Epithelial cell of esophagus (primary cell): Measurements from ENCODE around the gene KRTAP12-3.

Source experiments
- DNase-seq: peaks from one replicate; pipeline ENCODE4 v3.0.0; 2010; ENCODE audit warnings: low read depth
- H3K4me3 ChIP-seq: 2 replicates; pipeline ENCODE4 v1.5.1; 2011; ENCODE audit warnings: mild to moderate bottlenecking, low read length, control low read depth
- CTCF ChIP-seq: IDR thresholded peaks from 2 replicates; pipeline ENCODE4 v1.5.1; 2011; ENCODE audit warnings: low read depth, mild to moderate bottlenecking, low read length, control low read depth, inconsistent platforms; ENCODE audit not compliant: insufficient read depth; ENCODE audit errors: missing control alignments

The KRTAP12-3 gene

GRCh38 chr21:44649521-44650100 lies 8.1 kb upstream of the KRTAP12-3 start:
- TF ChIP-seq CTCF = no peak
- DNase-seq = no peak
- H3K4me3 ChIP-seq = no peak overlapping the region

- H3K4me3 ChIP-seq = no peak overlapping the region
- no peak for DNase-seq
- TF ChIP-seq CTCF = no peak
These were observed 7.3 kb upstream of the KRTAP12-3 start for GRCh38 chr21:44650265-44650972.

- no peak overlapping the region for H3K4me3 ChIP-seq
- DNase-seq = no peak
- no peak for TF ChIP-seq CTCF
These were observed 6.6 kb upstream of the KRTAP12-3 start for GRCh38 chr21:44650973-44651675.

GRCh38 chr21:44653123-44653522 lies 4.6 kb upstream of the KRTAP12-3 start:
- TF ChIP-seq CTCF = no peak
- no peak overlapping the region for H3K4me3 ChIP-seq
- DNase-seq = no peak

- TF ChIP-seq CTCF = no peak
- no peak overlapping the region for H3K4me3 ChIP-seq
- DNase-seq = no peak
These were observed 3.8 kb upstream of the KRTAP12-3 start for GRCh38 chr21:44653656-44654575.

- no peak within 1 kb of the TSS for H3K4me3 ChIP-seq
- no peak for TF ChIP-seq CTCF
- DNase-seq = no peak
These were observed 3.1 kb upstream of the KRTAP12-3 start, which contains the start of gene KRTAP12-4 for GRCh38 chr21:44654576-44655175. Gene KRTAP12-4 (minus strand): TSS chr21:44654659. CDS start chr21:44654614, 45 bp downstream.
